ENCODE data around the gene KLHL17.

The KLHL17 gene

DNA sequence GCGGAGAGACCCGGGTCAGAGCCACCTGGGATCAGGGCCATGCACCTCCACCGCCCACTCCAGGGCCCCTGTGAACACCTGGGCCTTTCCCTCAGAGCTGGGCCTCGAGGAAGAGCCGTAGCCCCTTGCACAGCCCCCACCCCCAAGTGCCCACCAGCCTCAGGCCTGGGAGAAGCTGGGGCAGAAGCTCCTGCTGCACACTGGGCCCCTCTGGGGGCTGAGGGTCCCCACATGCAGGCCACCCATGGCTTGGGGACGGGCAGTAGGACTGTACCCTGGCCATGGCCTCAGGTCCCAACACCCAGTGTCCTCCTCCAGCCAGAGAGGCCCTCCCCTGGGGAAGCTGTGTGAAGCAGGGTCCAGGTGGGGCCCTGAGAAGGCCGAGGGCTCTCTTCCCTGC is 7.8 kb upstream of the KLHL17 start:
- H3K4me3 ChIP-seq (ENCODE audit: low read length): no peak overlapping the region
- no peak overlapping the region for H2AFZ ChIP-seq (ENCODE audit: low read depth, low read length)
- no peak overlapping the region for H3K4me2 ChIP-seq (ENCODE audit: low read length)
- peaks cover 2% of the 10 kb centered on the region for H3K4me1 ChIP-seq (ENCODE audit: low read length)
- no peak for TF ChIP-seq EZH2phosphoT487 (IDR thresholded peaks at IDR 0.05; ENCODE audit: low read depth)
- TF ChIP-seq, protein P1, sequence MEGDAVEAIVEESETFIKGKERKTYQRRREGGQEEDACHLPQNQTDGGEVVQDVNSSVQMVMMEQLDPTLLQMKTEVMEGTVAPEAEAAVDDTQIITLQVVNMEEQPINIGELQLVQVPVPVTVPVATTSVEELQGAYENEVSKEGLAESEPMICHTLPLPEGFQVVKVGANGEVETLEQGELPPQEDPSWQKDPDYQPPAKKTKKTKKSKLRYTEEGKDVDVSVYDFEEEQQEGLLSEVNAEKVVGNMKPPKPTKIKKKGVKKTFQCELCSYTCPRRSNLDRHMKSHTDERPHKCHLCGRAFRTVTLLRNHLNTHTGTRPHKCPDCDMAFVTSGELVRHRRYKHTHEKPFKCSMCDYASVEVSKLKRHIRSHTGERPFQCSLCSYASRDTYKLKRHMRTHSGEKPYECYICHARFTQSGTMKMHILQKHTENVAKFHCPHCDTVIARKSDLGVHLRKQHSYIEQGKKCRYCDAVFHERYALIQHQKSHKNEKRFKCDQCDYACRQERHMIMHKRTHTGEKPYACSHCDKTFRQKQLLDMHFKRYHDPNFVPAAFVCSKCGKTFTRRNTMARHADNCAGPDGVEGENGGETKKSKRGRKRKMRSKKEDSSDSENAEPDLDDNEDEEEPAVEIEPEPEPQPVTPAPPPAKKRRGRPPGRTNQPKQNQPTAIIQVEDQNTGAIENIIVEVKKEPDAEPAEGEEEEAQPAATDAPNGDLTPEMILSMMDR (IDR thresholded peaks at IDR 0.05; ENCODE audit: low read depth, low read length): no peak
- H3K27me3 ChIP-seq (ENCODE audit: low read depth, low read length): no peaks in the 10 kb centered on the region
- H3K36me3 ChIP-seq (replicated peaks; ENCODE audit: low read depth, low read length): peaks cover 50% of the 10 kb centered on the region
- H3K27ac ChIP-seq (ENCODE audit: low read length): no peak overlapping the region
- H3K9me3 ChIP-seq (ENCODE audit: insufficient read depth, low read length): no peaks in the 10 kb centered on the region
- no peak overlapping the region for H3K9ac ChIP-seq (ENCODE audit: low read length)
- H4K20me1 ChIP-seq (ENCODE audit: insufficient read depth, low read length): peaks cover 24% of the 10 kb centered on the region
- H3K79me2 ChIP-seq (ENCODE audit: low read length): peaks cover 10% of the 10 kb centered on the region

DNA sequence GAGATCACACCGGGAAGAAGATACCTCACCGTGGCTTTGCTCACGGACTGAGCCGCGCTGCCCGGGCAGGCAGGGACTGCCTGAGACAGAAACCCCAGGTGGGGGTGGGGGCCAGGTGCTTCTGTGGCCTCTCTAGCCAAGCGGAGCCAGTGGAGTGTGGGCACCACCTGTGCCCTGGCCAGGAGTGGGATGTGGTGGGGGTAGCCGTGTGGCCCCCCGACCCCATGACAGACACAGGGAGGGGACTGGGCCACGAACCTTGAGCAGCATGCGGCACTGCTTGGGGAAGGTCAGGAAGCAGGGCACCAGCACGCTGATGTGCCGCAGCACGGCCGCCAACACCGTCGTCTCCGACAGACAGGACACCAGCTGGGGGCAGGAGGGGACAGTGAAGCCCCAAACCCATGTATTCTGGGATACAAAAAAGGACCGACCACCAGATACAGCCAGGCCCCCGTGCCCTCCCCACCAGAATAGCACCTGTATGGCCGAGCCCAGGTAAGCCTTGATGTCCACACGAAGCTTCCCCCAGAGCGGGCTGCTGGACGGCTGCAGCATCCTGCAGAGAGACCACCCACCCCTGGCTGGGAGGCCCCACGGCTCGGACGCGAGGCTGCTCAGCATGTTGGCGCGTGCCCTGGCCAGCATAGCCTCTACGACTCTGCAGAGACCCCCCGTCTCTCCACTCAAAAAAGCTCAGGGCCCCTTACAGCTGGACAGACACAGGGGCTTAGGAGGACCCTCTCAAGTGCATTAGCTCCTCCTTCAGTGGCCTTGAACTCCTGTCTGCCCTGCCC is 6.7 kb upstream of the KLHL17 start:
- Histone ChIP-seq H3K4me1 (ENCODE audit: low read length) (peaks cover 6% of the 10 kb centered on the region), H3K36me3 (replicated peaks; ENCODE audit: low read depth, low read length) (peaks cover 46% of the 10 kb centered on the region), H3K9me3 (ENCODE audit: insufficient read depth, low read length) (no peaks in the 10 kb centered on the region), H4K20me1 (ENCODE audit: insufficient read depth, low read length) (peaks cover 26% of the 10 kb centered on the region), H3K4me3 (ENCODE audit: low read length) (no peak overlapping the region), H3K27me3 (ENCODE audit: low read depth, low read length) (no peaks in the 10 kb centered on the region), H3K79me2 (ENCODE audit: low read length) (peaks cover 21% of the 10 kb centered on the region), H3K27ac (ENCODE audit: low read length) (no peak overlapping the region), H3K9ac (ENCODE audit: low read length) (no peak overlapping the region), H3K4me2 (ENCODE audit: low read length) (no peak overlapping the region), H2AFZ (ENCODE audit: low read depth, low read length) (no peak overlapping the region)
- TF ChIP-seq, protein P1 (IDR thresholded peaks at IDR 0.05; ENCODE audit: low read depth, low read length): no peak
- TF ChIP-seq EZH2phosphoT487 (IDR thresholded peaks at IDR 0.05; ENCODE audit: low read depth): no peak

DNA sequence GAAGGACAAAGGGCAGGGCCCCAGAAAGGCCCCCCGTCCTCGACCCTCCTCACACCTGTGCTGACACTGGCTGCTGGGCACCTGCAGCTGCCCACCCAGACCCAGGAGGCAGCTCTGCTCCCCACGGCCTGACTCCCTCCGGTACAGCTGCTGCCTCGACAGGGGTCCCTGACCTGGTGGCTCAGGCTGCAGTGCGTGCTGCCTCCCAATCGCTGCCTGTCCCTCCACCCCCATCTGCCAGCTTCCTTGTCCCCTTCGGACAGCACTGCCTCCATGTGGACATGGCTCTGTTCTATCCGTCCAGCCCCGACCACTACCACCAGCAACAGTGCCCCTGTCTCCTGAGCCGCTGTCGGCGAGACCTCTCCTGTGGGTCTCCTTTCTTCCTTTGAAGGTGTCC is 5.5 kb upstream of the KLHL17 start:
- peaks cover 42% of the 10 kb centered on the region for H3K36me3 ChIP-seq (replicated peaks; ENCODE audit: low read depth, low read length)
- H3K4me2 ChIP-seq (ENCODE audit: low read length): no peak overlapping the region
- no peak overlapping the region for H3K4me3 ChIP-seq (ENCODE audit: low read length)
- H3K9ac ChIP-seq (ENCODE audit: low read length): no peak overlapping the region
- peaks cover 17% of the 10 kb centered on the region for H4K20me1 ChIP-seq (ENCODE audit: insufficient read depth, low read length)
- H3K4me1 ChIP-seq (ENCODE audit: low read length): peaks cover 9% of the 10 kb centered on the region
- no peak for TF ChIP-seq EZH2phosphoT487 (IDR thresholded peaks at IDR 0.05; ENCODE audit: low read depth)
- TF ChIP-seq, protein P1 (IDR thresholded peaks at IDR 0.05; ENCODE audit: low read depth, low read length): no peak
- H3K27ac ChIP-seq (ENCODE audit: low read length): no peak overlapping the region
- no peaks in the 10 kb centered on the region for H3K9me3 ChIP-seq (ENCODE audit: insufficient read depth, low read length)
- H3K79me2 ChIP-seq (ENCODE audit: low read length): peaks cover 25% of the 10 kb centered on the region
- H2AFZ ChIP-seq (ENCODE audit: low read depth, low read length): no peak overlapping the region
- no peaks in the 10 kb centered on the region for H3K27me3 ChIP-seq (ENCODE audit: low read depth, low read length)

DNA sequence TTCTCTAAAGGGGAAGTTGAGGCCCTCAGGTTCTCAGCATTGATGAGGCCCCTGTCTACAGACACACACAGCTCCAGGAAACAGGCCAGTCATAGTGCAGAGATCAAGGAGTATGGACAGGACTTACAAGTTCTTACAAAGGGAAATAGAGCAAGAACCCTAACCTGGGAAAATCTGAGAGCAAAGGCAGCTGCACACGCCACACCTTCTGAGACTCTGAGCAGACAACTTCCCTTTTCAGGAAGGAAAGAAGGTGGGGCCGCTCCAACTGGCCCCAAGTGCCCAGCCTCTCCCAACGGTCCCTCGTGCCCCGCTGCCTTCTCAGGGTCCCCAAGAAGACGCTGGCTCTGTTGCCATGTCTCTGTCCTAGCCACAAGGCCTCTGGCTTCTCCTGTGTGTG is 4.9 kb upstream of the KLHL17 start:
- H3K27me3 ChIP-seq (ENCODE audit: low read depth, low read length): no peaks in the 10 kb centered on the region
- no peak overlapping the region for H3K4me3 ChIP-seq (ENCODE audit: low read length)
- no peak overlapping the region for H3K4me2 ChIP-seq (ENCODE audit: low read length)
- H3K9ac ChIP-seq (ENCODE audit: low read length): no peak overlapping the region
- peaks cover 37% of the 10 kb centered on the region for H3K36me3 ChIP-seq (replicated peaks; ENCODE audit: low read depth, low read length)
- H3K79me2 ChIP-seq (ENCODE audit: low read length): peaks cover 25% of the 10 kb centered on the region
- no peak overlapping the region for H2AFZ ChIP-seq (ENCODE audit: low read depth, low read length)
- TF ChIP-seq EZH2phosphoT487 (IDR thresholded peaks at IDR 0.05; ENCODE audit: low read depth): no peak
- TF ChIP-seq, protein P1 (IDR thresholded peaks at IDR 0.05; ENCODE audit: low read depth, low read length): no peak
- peaks cover 11% of the 10 kb centered on the region for H3K4me1 ChIP-seq (ENCODE audit: low read length)
- H3K27ac ChIP-seq (ENCODE audit: low read length): no peak overlapping the region
- peaks cover 11% of the 10 kb centered on the region; the same call in 1 of the 2 replicates for H4K20me1 ChIP-seq (ENCODE audit: insufficient read depth, low read length)
- H3K9me3 ChIP-seq (ENCODE audit: insufficient read depth, low read length): no peaks in the 10 kb centered on the region

Measured in OCI-LY3 (cell line).